ENCODE measurements around the gene RHCG. TPM values are rescaled to one million over a fixed set of nuclear protein-coding genes. Genes with fewer than 3 reads are reported as not detected.

RHCG gene
- total and polyA plus RNA-seq, 4 donors: 0.17 to 0.37 (median 0.25) TPM; not detected in 1

GRCh38 chr15:89447676-89448075 is 48.7 kb downstream of the RHCG start:
- H3K9ac ChIP-seq (ENCODE audit: insufficient read depth in 1 of 2, low read length in 2 of 2): no peak overlapping the region
- H3K27ac ChIP-seq (ENCODE audit: low read depth in 1 of 2, low read length in 1 of 2): no peak overlapping the region
- H3K36me3 ChIP-seq (ENCODE audit: control insufficient read depth in 4 of 4, insufficient read depth in 4 of 4, low read length in 4 of 4): no peaks in the 10 kb centered on the region
- peaks cover 0 to 54% (median 14%) of the 10 kb centered on the region in 3 donors for H3K27me3 ChIP-seq (ENCODE audit: control insufficient read depth in 3 of 3, insufficient read depth in 3 of 3, low read length in 2 of 3)
- no peak overlapping the region for H3K4me3 ChIP-seq
- ATAC-seq (ENCODE audit: insufficient read depth, low FRiP score) (no peak), DNase-seq (no peak)
- WGBS, 2 donors: 80 to 90% methylated on average over 8 of the region's 8 CpGs
- peaks cover 0 to 2% (median 0%) of the 10 kb centered on the region in 4 donors for H3K9me3 ChIP-seq (ENCODE audit: control insufficient read depth in 4 of 4, insufficient read depth in 3 of 4, low read length in 3 of 4)
- no peaks in the 10 kb centered on the region for H3K4me1 ChIP-seq (ENCODE audit: control insufficient read depth in 5 of 5, insufficient read depth in 5 of 5, low read length in 5 of 5)
- TF ChIP-seq CTCF (IDR thresholded peaks at IDR 0.05; ENCODE audit: control extremely low read depth, extremely low read depth): no peak

GRCh38 chr15:89446255-89446891 is 50.0 kb downstream of the RHCG start:
- WGBS, 2 donors: 77 to 89% methylated on average over 9 of the region's 9 CpGs
- Histone ChIP-seq H3K27ac (ENCODE audit: low read depth in 1 of 2, low read length in 1 of 2) (no peak overlapping the region), H3K9me3 (ENCODE audit: control insufficient read depth in 4 of 4, insufficient read depth in 3 of 4, low read length in 3 of 4) (peaks cover 0 to 2% (median 0%) of the 10 kb centered on the region in 4 donors), H3K36me3 (ENCODE audit: control insufficient read depth in 4 of 4, insufficient read depth in 4 of 4, low read length in 4 of 4) (no peaks in the 10 kb centered on the region), H3K4me3 (no peak overlapping the region), H3K27me3 (ENCODE audit: control insufficient read depth in 3 of 3, insufficient read depth in 3 of 3, low read length in 2 of 3) (peaks cover 0 to 50% (median 11%) of the 10 kb centered on the region in 3 donors), H3K4me1 (ENCODE audit: control insufficient read depth in 5 of 5, insufficient read depth in 5 of 5, low read length in 5 of 5) (no peaks in the 10 kb centered on the region), H3K9ac (ENCODE audit: insufficient read depth in 1 of 2, low read length in 2 of 2) (no peak overlapping the region)
- no peak for TF ChIP-seq CTCF (IDR thresholded peaks at IDR 0.05; ENCODE audit: control extremely low read depth, extremely low read depth)
- DNase-seq (no peak), ATAC-seq (ENCODE audit: insufficient read depth, low FRiP score) (no peak)

GRCh38 chr15:89445518-89445917 is 50.9 kb downstream of the RHCG start:
- 68 to 81% methylated on average over 1 of the region's 1 CpG for WGBS, 2 donors
- H3K4me3 ChIP-seq: no peak overlapping the region
- DNase-seq: no peak
- H3K27ac ChIP-seq (ENCODE audit: low read depth in 1 of 2, low read length in 1 of 2): no peak overlapping the region
- peaks cover 0 to 2% (median 0%) of the 10 kb centered on the region in 4 donors for H3K9me3 ChIP-seq (ENCODE audit: control insufficient read depth in 4 of 4, insufficient read depth in 3 of 4, low read length in 3 of 4)
- H3K27me3 ChIP-seq (ENCODE audit: control insufficient read depth in 3 of 3, insufficient read depth in 3 of 3, low read length in 2 of 3): peaks cover 0 to 42% (median 8%) of the 10 kb centered on the region in 3 donors
- no peaks in the 10 kb centered on the region for H3K36me3 ChIP-seq (ENCODE audit: control insufficient read depth in 4 of 4, insufficient read depth in 4 of 4, low read length in 4 of 4)
- no peaks in the 10 kb centered on the region for H3K4me1 ChIP-seq (ENCODE audit: control insufficient read depth in 5 of 5, insufficient read depth in 5 of 5, low read length in 5 of 5)
- ATAC-seq (ENCODE audit: insufficient read depth, low FRiP score): no peak
- TF ChIP-seq CTCF (IDR thresholded peaks at IDR 0.05; ENCODE audit: control extremely low read depth, extremely low read depth): no peak
- H3K9ac ChIP-seq (ENCODE audit: insufficient read depth in 1 of 2, low read length in 2 of 2): no peak overlapping the region

Measured in lung (tissue), 12 donors.